H1 (cell line): ENCODE data around the gene TMEM79.

Experiments used
- BRCA1 ChIP-seq: IDR thresholded peaks from 2 replicates; pipeline ENCODE4 v1.6.1; 2012; ENCODE audit warnings: low read depth, low read length, improper control_type of control experiment
- CTCF ChIP-seq, 3 experiments: IDR thresholded peaks; 1 replicate in 2 of 3; 2 replicates in 1 of 3; pipeline versions ENCODE4 v1.5.1 to v1.6.1; 2011; ENCODE audit warnings: low read length in 3 of 3, mild to moderate bottlenecking in 3 of 3, inconsistent platforms in 2 of 3, low read depth in 1 of 3, moderate library complexity in 1 of 3; ENCODE audit not compliant: insufficient read depth in 1 of 3; ENCODE audit errors: control extremely low read depth in 1 of 3
- EP300 ChIP-seq, 2 experiments: IDR thresholded peaks; 1 replicate in 1 of 2; 2 replicates in 1 of 2; pipeline ENCODE4 v1.6.1; 2011 to 2012; ENCODE audit warnings: low read depth in 2 of 2, low read length in 2 of 2, mild to moderate bottlenecking in 2 of 2, borderline replicate concordance in 1 of 2, inconsistent platforms in 1 of 2, moderate library complexity in 1 of 2
- GABPA ChIP-seq: IDR thresholded peaks from 2 replicates; pipeline ENCODE4 v1.6.1; 2011; ENCODE audit warnings: mild to moderate bottlenecking, low read length, moderate library complexity, borderline replicate concordance; ENCODE audit not compliant: insufficient read depth
- MAX ChIP-seq: IDR thresholded peaks from 2 replicates; pipeline ENCODE4 v1.6.1; 2012; ENCODE audit warnings: inconsistent platforms
- POLR2A ChIP-seq, 2 experiments: IDR thresholded peaks; 1 replicate in 1 of 2; 2 replicates in 1 of 2; pipeline ENCODE4 v1.6.1; 2011; ENCODE audit warnings: low read depth in 2 of 2, low read length in 2 of 2, mild to moderate bottlenecking in 2 of 2; ENCODE audit errors: control extremely low read depth in 1 of 2
- POLR2AphosphoS5 ChIP-seq: IDR thresholded peaks from 2 replicates; pipeline ENCODE4 v1.6.1; 2011; ENCODE audit warnings: low read depth, low read length
- RAD21 ChIP-seq, 2 experiments: IDR thresholded peaks in 1 of 2; conservative IDR thresholded peaks in 1 of 2; 2 replicates each; pipeline ENCODE4 v1.6.1; 2011; ENCODE audit warnings: low read depth in 2 of 2, low read length in 2 of 2, improper control_type of control experiment in 1 of 2, inconsistent platforms in 1 of 2, mild to moderate bottlenecking in 1 of 2, moderate library complexity in 1 of 2
- RFX5 ChIP-seq: IDR thresholded peaks from 2 replicates; pipeline ENCODE4 v1.6.1; 2011; ENCODE audit warnings: low read depth, low read length, improper control_type of control experiment, borderline replicate concordance
- SAP30 ChIP-seq: fragments of 300-600 bp; sonication (generic); IDR thresholded peaks from 2 replicates; pipeline ENCODE4 v1.7.1; 2012; ENCODE audit warnings: low read length, moderate library complexity, mild to moderate bottlenecking, inconsistent platforms; ENCODE audit not compliant: insufficient read depth, insufficient replicate concordance
- SP4 ChIP-seq: IDR thresholded peaks from 2 replicates; pipeline ENCODE4 v1.6.1; 2012; ENCODE audit warnings: low read length, inconsistent platforms
- TAF1 ChIP-seq: IDR thresholded peaks from 2 replicates; pipeline ENCODE4 v1.6.1; 2011; ENCODE audit warnings: mild to moderate bottlenecking, low read depth, low read length
- TBP ChIP-seq: IDR thresholded peaks from 2 replicates; pipeline ENCODE4 v1.6.1; 2011; ENCODE audit warnings: low read depth, low read length, improper control_type of control experiment
- YY1 ChIP-seq: IDR thresholded peaks from 2 replicates; pipeline ENCODE4 v1.6.1; 2011; ENCODE audit warnings: low read depth, mild to moderate bottlenecking, low read length

GRCh38 chr1:156284757-156285156 lies 632 bp downstream of the TMEM79 start:
- TF ChIP-seq MAX, result no peak
- TF ChIP-seq POLR2A (IDR thresholded peaks at IDR 0.05; ENCODE audit: control extremely low read depth in 1 of 2, low read depth in 2 of 2, low read length in 2 of 2), result no peak
- TF ChIP-seq POLR2AphosphoS5, result no peak
- TF ChIP-seq TAF1, result no peak
- no peak for TF ChIP-seq YY1
- no peak for TF ChIP-seq CTCF (IDR thresholded peaks at IDR 0.05; ENCODE audit: control extremely low read depth in 1 of 3, insufficient read depth in 1 of 3, low read depth in 1 of 3, low read length in 3 of 3)
- TF ChIP-seq BRCA1, result no peak
- no peak for TF ChIP-seq RAD21 (IDR thresholded peaks at IDR 0.05 in 1 of 2, conservative IDR thresholded peaks at IDR 0.05 in 1 of 2; ENCODE audit: low read depth in 2 of 2, low read length in 2 of 2)
- no peak for TF ChIP-seq SP4
- TF ChIP-seq GABPA, result no peak
- TF ChIP-seq RFX5, result no peak
- no peak for TF ChIP-seq TBP
- TF ChIP-seq EP300 (IDR thresholded peaks at IDR 0.05; ENCODE audit: borderline replicate concordance in 1 of 2, low read depth in 2 of 2, low read length in 2 of 2), result no peak
- TF ChIP-seq SAP30, result no peak
